SK-N-SH (cell line): ENCODE measurements around the gene FAM222B.
"Not testable (repeated sequence)": the region's sequence is repeated elsewhere in the genome, so short reads cannot be mapped to it uniquely, and the experiment has no call there.

Source experiments
- EP300 ChIP-seq, 2 experiments: IDR thresholded peaks; 2 replicates each; pipeline versions ENCODE4 v1.4.0 to v1.6.1; 2012; ENCODE audit warnings: borderline replicate concordance in 1 of 2, low read depth in 1 of 2, low read length in 1 of 2
- FOSL2 ChIP-seq: IDR thresholded peaks from 2 replicates; pipeline ENCODE4 v1.4.0; 2012; ENCODE audit warnings: low read depth, mild to moderate bottlenecking, moderate library complexity, borderline replicate concordance
- FOXM1 ChIP-seq: IDR thresholded peaks from 2 replicates; pipeline ENCODE4 v1.4.0; 2012; ENCODE audit warnings: low read depth, mild to moderate bottlenecking
- MXI1 ChIP-seq: IDR thresholded peaks from 2 replicates; pipeline ENCODE4 v1.6.1; 2012; ENCODE audit warnings: mild to moderate bottlenecking, low read depth, low read length, improper control_type of control experiment
- RAD21 ChIP-seq: IDR thresholded peaks from 2 replicates; pipeline ENCODE4 v1.6.1; 2012; ENCODE audit warnings: mild to moderate bottlenecking, low read length
- SMC3 ChIP-seq: IDR thresholded peaks from 2 replicates; pipeline ENCODE4 v1.6.1; 2012; ENCODE audit warnings: low read depth, low read length, improper control_type of control experiment
- YY1 ChIP-seq: IDR thresholded peaks from 2 replicates; pipeline ENCODE4 v1.4.0; 2012; ENCODE audit warnings: low read depth, mild to moderate bottlenecking
- TF ChIP-seq, protein P1 (sequence below): fragments of 150-350 bp; IDR thresholded peaks from 2 replicates; pipeline ENCODE4 v1.6.1; 2017; ENCODE audit warnings: antibody characterized with exemption, low read length, low read depth, borderline replicate concordance
- TF ChIP-seq, protein P2 (sequence below): fragments of 200-600 bp; sonication (generic); IDR thresholded peaks from 2 replicates; pipeline ENCODE4 v1.6.1; 2017; ENCODE audit warnings: antibody characterized with exemption, mild to moderate bottlenecking, moderate library complexity
- TF ChIP-seq, protein P3 (sequence below): IDR thresholded peaks from 2 replicates; pipeline ENCODE4 v1.4.0; 2012; ENCODE audit warnings: low read depth

DNA sequence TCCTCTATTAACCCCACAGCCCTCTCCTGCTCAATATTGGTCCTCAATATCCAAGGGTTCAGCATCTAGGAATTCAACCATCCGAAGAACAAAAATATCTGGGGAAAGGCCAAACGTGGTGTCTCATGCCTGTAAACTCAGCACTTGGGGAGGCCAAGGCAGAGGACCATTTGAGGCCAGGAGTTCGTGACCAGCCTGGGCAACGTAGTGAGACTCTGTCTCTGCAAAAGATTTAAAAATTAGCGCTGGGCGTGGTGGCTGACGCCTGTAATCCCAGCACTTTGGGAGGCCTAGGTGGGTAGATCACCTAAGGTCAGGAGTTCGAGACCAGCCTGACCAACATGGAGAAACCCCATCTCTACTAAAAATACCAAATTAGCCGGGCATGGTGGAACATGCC lies 4.1 kb upstream of the FAM222B start:
- TF ChIP-seq, protein P1, sequence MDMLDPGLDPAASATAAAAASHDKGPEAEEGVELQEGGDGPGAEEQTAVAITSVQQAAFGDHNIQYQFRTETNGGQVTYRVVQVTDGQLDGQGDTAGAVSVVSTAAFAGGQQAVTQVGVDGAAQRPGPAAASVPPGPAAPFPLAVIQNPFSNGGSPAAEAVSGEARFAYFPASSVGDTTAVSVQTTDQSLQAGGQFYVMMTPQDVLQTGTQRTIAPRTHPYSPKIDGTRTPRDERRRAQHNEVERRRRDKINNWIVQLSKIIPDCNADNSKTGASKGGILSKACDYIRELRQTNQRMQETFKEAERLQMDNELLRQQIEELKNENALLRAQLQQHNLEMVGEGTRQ = not testable (repeated sequence)
- TF ChIP-seq, protein P2, sequence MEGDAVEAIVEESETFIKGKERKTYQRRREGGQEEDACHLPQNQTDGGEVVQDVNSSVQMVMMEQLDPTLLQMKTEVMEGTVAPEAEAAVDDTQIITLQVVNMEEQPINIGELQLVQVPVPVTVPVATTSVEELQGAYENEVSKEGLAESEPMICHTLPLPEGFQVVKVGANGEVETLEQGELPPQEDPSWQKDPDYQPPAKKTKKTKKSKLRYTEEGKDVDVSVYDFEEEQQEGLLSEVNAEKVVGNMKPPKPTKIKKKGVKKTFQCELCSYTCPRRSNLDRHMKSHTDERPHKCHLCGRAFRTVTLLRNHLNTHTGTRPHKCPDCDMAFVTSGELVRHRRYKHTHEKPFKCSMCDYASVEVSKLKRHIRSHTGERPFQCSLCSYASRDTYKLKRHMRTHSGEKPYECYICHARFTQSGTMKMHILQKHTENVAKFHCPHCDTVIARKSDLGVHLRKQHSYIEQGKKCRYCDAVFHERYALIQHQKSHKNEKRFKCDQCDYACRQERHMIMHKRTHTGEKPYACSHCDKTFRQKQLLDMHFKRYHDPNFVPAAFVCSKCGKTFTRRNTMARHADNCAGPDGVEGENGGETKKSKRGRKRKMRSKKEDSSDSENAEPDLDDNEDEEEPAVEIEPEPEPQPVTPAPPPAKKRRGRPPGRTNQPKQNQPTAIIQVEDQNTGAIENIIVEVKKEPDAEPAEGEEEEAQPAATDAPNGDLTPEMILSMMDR = not testable (repeated sequence)
- not testable (repeated sequence) for TF ChIP-seq FOSL2; FOXM1; RAD21; EP300 (IDR thresholded peaks at IDR 0.05; ENCODE audit: borderline replicate concordance in 1 of 2, low read depth in 1 of 2, low read length in 1 of 2); MXI1; SMC3; YY1
- TF ChIP-seq, protein P3, sequence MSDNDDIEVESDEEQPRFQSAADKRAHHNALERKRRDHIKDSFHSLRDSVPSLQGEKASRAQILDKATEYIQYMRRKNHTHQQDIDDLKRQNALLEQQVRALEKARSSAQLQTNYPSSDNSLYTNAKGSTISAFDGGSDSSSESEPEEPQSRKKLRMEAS = not testable (repeated sequence)
